Measurements from ENCODE around the gene PI16. TPM values are rescaled to one million over a fixed set of nuclear protein-coding genes. Genes with fewer than 3 reads are reported as not detected.
"Not testable (repeated sequence)": the region's sequence is repeated elsewhere in the genome, so short reads cannot be mapped to it uniquely, and the experiment has no call there.

Gene PI16
- total RNA-seq, 2 donors from 2014 or later: 7.9 to 18.0 TPM

DNA sequence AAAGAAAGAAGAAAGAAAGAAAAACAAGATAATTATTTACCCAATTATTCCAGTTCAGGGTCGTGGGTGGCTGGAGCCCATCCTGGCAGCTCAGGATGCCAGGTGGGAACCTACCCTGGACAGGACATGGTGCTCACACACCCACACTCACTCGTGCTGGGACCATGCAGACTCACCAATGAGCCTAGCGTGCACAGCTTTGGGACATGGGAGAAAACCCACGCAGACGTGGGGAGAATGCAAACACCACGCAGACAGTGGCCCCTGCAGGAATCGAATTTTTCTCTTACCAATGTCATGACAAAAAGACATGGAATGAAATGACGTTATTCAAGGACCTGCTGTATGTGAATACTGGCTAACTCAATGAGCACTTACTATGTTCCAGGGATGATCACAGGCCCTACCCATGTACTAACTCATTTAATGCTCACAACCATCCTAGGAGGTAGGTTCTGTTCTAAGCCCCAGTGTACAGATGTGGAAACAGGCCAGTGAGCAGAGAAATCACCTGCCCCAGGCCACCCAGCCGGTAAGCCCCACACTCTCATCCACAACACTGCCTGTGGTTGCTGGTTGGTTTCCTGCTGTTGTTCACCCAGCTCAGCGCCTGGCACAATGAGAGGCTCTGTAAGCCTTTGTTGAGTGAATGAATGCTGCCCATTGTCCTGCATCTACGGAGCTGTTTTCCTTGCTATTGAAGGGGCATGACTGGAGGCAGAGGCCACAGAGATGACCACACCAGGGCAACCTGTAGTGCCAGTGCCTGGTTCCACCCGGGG lies 6.8 kb upstream of the PI16 start:
- H3K4me1 ChIP-seq (replicated peaks): no peaks in the 10 kb centered on the region

DNA sequence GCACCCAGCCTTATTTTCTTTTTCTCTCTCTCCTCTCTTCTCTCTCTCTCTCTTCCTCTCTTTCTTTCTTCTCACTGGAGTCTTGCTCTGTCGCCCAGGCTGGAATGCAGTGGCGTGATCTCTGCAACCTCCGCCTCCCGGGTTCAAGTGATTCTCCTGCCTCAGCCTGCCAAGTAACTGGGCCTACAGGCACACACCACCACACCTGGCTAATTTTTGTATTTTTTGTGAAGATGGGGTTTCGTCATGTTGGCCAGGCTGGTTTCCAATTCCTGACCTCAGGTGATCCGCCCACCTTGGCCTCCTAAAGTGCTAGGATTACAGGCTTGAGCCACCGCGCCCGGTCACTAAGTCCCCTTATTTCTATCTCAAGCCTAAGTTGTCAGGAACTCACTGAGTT lies 5.5 kb upstream of the PI16 start:
- H3K27ac ChIP-seq; H3K36me3 ChIP-seq; intact Hi-C loops (cut with DNase I); H3K4me1 ChIP-seq (replicated peaks); H3K9me3 ChIP-seq; DNase-seq (ENCODE audit: low spot score); H3K27me3 ChIP-seq (replicated peaks; ENCODE audit: insufficient read depth); H3K4me3 ChIP-seq: not testable (repeated sequence)
- WGBS: 92% methylated on average over 9 of the region's 9 CpGs

More for the DNA sequence above, 6.8 kb upstream of the PI16 start:
- Histone ChIP-seq H3K27ac (no peak overlapping the region), H3K9me3 (no peaks in the 10 kb centered on the region), H3K36me3 (no peaks in the 10 kb centered on the region), H3K27me3 (replicated peaks; ENCODE audit: insufficient read depth) (no peaks in the 10 kb centered on the region), H3K4me3 (no peak overlapping the region)
- TF ChIP-seq, protein P1, sequence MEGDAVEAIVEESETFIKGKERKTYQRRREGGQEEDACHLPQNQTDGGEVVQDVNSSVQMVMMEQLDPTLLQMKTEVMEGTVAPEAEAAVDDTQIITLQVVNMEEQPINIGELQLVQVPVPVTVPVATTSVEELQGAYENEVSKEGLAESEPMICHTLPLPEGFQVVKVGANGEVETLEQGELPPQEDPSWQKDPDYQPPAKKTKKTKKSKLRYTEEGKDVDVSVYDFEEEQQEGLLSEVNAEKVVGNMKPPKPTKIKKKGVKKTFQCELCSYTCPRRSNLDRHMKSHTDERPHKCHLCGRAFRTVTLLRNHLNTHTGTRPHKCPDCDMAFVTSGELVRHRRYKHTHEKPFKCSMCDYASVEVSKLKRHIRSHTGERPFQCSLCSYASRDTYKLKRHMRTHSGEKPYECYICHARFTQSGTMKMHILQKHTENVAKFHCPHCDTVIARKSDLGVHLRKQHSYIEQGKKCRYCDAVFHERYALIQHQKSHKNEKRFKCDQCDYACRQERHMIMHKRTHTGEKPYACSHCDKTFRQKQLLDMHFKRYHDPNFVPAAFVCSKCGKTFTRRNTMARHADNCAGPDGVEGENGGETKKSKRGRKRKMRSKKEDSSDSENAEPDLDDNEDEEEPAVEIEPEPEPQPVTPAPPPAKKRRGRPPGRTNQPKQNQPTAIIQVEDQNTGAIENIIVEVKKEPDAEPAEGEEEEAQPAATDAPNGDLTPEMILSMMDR (IDR thresholded peaks at IDR 0.05): no peak
- no peak for TF ChIP-seq POLR2A (IDR thresholded peaks at IDR 0.05)
- WGBS: 59% methylated on average over 12 of the region's 12 CpGs
- intact Hi-C loops (cut with DNase I): no loop called here
- no peak for DNase-seq (ENCODE audit: low spot score)

DNA sequence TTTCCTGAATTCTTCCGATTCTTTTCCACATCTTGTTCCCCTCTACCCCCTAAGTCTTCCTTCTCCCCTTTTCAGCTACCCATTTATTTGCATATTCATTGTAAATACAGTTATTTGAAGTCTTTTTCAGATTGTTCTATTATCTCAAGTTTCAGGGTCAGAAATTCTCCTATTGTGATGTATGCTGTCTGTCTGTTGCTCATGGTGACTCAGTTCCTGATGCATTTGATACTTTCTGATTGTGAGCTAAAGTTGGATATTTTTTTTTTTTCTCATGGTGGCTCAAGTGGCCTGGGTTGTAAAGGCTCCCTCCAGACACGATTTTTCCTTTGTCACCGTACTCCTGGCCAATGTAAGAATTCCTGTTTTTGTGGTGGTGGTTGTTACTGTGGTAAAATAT lies 4.9 kb upstream of the PI16 start:
- Histone ChIP-seq H3K4me3 (no peak overlapping the region), H3K27me3 (replicated peaks; ENCODE audit: insufficient read depth) (no peaks in the 10 kb centered on the region), H3K4me1 (replicated peaks) (no peaks in the 10 kb centered on the region), H3K9me3 (no peaks in the 10 kb centered on the region), H3K27ac (no peak overlapping the region), H3K36me3 (no peaks in the 10 kb centered on the region)
- intact Hi-C loops (cut with DNase I): no loop called here
- 86% methylated on average over 3 of the region's 3 CpGs for WGBS
- TF ChIP-seq, protein P1 (IDR thresholded peaks at IDR 0.05): no peak
- TF ChIP-seq POLR2AphosphoS5 (IDR thresholded peaks at IDR 0.05) (no peak), POLR2A (IDR thresholded peaks at IDR 0.05) (no peak)
- no peak for DNase-seq (ENCODE audit: low spot score)

DNA sequence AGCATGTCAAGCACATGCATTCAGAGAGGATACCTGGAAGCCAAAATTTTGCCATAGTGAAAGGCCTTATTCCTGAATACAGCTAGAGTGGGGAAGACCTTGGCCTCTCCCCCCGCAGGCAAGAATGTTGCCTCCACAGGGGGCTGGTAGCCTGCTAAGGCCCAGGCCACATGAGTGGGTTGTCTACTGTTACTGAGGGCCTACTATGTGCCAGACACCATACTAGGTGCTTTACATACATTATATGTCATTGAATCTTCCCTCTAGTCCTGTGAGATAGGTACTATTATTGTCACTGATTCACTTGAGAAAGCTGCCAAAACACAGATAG lies 642 bp upstream of the PI16 start:
- intact Hi-C loops (cut with DNase I): no loop called here
- TF ChIP-seq POLR2AphosphoS5 (IDR thresholded peaks at IDR 0.05): no peak
- TF ChIP-seq POLR2A (IDR thresholded peaks at IDR 0.05): no peak
- TF ChIP-seq, protein P1 (IDR thresholded peaks at IDR 0.05): no peak
- H3K27ac ChIP-seq: no peak overlapping the region
- H3K9me3 ChIP-seq: no peaks in the 10 kb centered on the region
- no peaks in the 10 kb centered on the region for H3K27me3 ChIP-seq (replicated peaks; ENCODE audit: insufficient read depth)
- no peak overlapping the region for H3K4me3 ChIP-seq
- DNase-seq (ENCODE audit: low spot score): no peak
- 90% methylated on average over 1 of the region's 1 CpG for WGBS
- no peaks in the 10 kb centered on the region for H3K4me1 ChIP-seq (replicated peaks)
- H3K36me3 ChIP-seq: no peaks in the 10 kb centered on the region

DNA sequence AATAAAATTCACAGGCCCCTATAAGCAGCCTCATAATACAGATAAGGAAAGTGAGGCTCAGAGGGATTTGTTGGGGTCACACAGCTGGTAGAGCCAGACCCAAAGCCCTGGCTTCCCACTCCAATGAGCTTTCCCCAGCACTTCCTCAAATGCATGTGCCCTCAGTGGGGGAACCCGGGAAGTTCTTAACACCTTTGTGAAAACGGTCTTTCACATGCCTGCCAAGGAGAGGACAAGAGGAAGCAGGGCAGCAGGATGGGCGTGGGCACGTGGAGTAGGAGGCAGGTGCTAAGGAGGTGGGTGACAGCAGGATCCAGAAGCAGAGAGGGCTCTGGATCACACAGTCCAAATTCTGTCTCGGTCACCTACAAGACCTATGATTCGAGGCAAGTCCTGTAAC lies 598 bp downstream of the PI16 start:
- Histone ChIP-seq H3K4me3 (no peak overlapping the region), H3K27me3 (replicated peaks; ENCODE audit: insufficient read depth) (no peaks in the 10 kb centered on the region), H3K4me1 (replicated peaks) (no peaks in the 10 kb centered on the region), H3K27ac (no peak overlapping the region), H3K9me3 (no peaks in the 10 kb centered on the region), H3K36me3 (no peaks in the 10 kb centered on the region)
- DNase-seq (ENCODE audit: low spot score): no peak
- WGBS: 62% methylated on average over 6 of the region's 6 CpGs
- TF ChIP-seq, protein P1 (IDR thresholded peaks at IDR 0.05): no peak
- intact Hi-C loops (cut with DNase I): no loop called here
